Measurements from ENCODE around the gene CTDP1. TPM values are rescaled to one million over a fixed set of nuclear protein-coding genes. Genes with fewer than 3 reads are reported as not detected.

CTDP1 gene
- total RNA-seq, 1 experiment from 2014 or later = 20.3 TPM

DNA sequence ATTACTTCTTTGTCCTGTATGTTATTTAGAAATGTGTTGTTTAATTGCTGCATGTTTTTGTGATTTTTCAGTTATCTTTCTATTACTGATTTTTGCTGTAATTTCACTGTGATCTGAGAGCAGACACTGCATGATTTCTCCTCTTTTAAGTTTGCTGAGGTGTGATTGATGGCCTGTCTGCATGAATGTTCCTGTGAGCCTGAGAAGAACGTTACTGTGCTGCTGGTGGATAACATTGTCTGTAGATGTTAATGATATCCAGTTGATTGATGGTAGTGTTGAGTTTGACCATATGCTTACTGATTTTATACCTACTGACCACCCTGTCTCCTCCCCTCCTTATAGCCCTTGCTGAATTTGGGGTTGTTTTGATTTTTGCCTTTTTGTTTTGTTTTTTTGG is 80.7 kb downstream of the CTDP1 start:
- no peaks in the 10 kb centered on the region for H3K9me3 Mint-ChIP-seq (ENCODE audit: unreplicated experiment)
- no peak overlapping the region for H3K4me3 Mint-ChIP-seq (ENCODE audit: unreplicated experiment)
- peaks cover 12% of the 10 kb centered on the region for H3K36me3 Mint-ChIP-seq (ENCODE audit: insufficient read depth, unreplicated experiment)
- TF ChIP-seq, protein P1, sequence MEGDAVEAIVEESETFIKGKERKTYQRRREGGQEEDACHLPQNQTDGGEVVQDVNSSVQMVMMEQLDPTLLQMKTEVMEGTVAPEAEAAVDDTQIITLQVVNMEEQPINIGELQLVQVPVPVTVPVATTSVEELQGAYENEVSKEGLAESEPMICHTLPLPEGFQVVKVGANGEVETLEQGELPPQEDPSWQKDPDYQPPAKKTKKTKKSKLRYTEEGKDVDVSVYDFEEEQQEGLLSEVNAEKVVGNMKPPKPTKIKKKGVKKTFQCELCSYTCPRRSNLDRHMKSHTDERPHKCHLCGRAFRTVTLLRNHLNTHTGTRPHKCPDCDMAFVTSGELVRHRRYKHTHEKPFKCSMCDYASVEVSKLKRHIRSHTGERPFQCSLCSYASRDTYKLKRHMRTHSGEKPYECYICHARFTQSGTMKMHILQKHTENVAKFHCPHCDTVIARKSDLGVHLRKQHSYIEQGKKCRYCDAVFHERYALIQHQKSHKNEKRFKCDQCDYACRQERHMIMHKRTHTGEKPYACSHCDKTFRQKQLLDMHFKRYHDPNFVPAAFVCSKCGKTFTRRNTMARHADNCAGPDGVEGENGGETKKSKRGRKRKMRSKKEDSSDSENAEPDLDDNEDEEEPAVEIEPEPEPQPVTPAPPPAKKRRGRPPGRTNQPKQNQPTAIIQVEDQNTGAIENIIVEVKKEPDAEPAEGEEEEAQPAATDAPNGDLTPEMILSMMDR (IDR thresholded peaks at IDR 0.05; ENCODE audit: unreplicated experiment) = no peak
- H3K27me3 Mint-ChIP-seq (ENCODE audit: insufficient read depth, unreplicated experiment) = peaks cover 2% of the 10 kb centered on the region
- no peak for DNase-seq (ENCODE audit: unreplicated experiment)
- no TSS peak for BruUV-seq (replicated peaks)
- ChIA-PET CTCF (interaction anchor here (0.6 kb wide), 1 partner anchor 16 kb away, joined by 3 read pairs; no protein-coding TSS in a partner anchor), POLR2A (no interaction called here)
- H3K4me1 Mint-ChIP-seq (ENCODE audit: insufficient read depth, unreplicated experiment) = no peaks in the 10 kb centered on the region
- intact Hi-C loops (cut with micrococcal nuclease) = no loop called here
- no peak overlapping the region for H3K27ac Mint-ChIP-seq (ENCODE audit: low read depth, unreplicated experiment)

DNA sequence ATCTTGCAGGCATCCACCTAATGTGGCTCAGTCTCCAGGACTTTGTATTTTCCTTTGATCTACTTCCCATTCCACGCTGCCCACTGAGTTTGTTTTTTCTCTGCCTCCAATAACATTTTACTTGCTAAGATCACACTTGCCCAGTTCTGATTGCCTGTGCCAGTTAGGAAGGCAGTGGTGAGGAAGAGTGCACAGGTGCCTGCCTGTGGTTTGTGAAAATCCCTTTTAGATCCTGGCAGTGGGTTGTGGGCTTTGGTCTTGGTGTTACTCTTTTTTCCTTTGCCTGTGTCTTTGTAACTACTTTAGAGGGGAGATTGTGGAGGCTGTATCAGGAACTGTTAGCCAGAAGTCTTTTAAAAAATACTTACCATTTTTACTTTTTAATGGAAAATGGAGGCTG is 81.3 kb downstream of the CTDP1 start:
- ChIA-PET CTCF (interaction anchor here (0.6 to 0.7 kb wide), 2 partner anchors 15 to 61 kb away, joined by 3 to 4 read pairs; no protein-coding TSS in a partner anchor), POLR2A (interaction anchor here (0.9 kb wide), 1 partner anchor 16 kb away, joined by 3 read pairs; no protein-coding TSS in a partner anchor)
- no peak for DNase-seq (ENCODE audit: unreplicated experiment)
- BruUV-seq (replicated peaks) = no TSS peak
- Mint-ChIP-seq H3K4me3 (ENCODE audit: unreplicated experiment) (no peak overlapping the region), H3K4me1 (ENCODE audit: insufficient read depth, unreplicated experiment) (no peaks in the 10 kb centered on the region), H3K9me3 (ENCODE audit: unreplicated experiment) (no peaks in the 10 kb centered on the region), H3K36me3 (ENCODE audit: insufficient read depth, unreplicated experiment) (peaks cover 6% of the 10 kb centered on the region), H3K27me3 (ENCODE audit: insufficient read depth, unreplicated experiment) (peaks cover 8% of the 10 kb centered on the region), H3K27ac (ENCODE audit: low read depth, unreplicated experiment) (no peak overlapping the region)
- TF ChIP-seq, protein P1 (IDR thresholded peaks at IDR 0.05; ENCODE audit: unreplicated experiment) = no peak
- intact Hi-C loops (cut with micrococcal nuclease) = no loop called here

DNA sequence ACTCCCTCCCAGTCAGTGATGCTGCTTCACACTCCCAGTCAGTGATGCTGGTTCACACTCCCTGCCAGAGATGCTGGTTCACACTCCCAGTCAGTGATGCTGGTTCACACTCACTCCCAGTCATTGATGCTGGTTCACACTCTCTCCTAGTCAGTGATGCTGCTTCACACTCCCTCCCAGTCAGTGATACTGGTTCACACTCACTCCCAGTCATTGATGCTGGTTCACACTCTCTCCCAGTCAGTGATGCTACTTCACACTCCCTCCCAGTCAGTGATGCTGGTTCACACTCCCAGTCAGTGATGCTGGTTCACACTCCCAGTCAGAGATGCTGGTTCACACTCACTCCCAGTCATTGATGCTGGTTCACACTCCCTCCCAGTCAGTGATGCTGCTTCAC is 83.8 kb downstream of the CTDP1 start:
- DNase-seq (ENCODE audit: unreplicated experiment) = no peak
- ChIA-PET POLR2A (no interaction called here), CTCF (no interaction called here)
- TF ChIP-seq, protein P1 (IDR thresholded peaks at IDR 0.05; ENCODE audit: unreplicated experiment) = no peak
- Mint-ChIP-seq H3K36me3 (ENCODE audit: insufficient read depth, unreplicated experiment) (no peaks in the 10 kb centered on the region), H3K27me3 (ENCODE audit: insufficient read depth, unreplicated experiment) (peaks cover 24% of the 10 kb centered on the region), H3K4me1 (ENCODE audit: insufficient read depth, unreplicated experiment) (no peaks in the 10 kb centered on the region), H3K27ac (ENCODE audit: low read depth, unreplicated experiment) (no peak overlapping the region), H3K4me3 (ENCODE audit: unreplicated experiment) (no peak overlapping the region), H3K9me3 (ENCODE audit: unreplicated experiment) (peaks cover 12% of the 10 kb centered on the region)
- intact Hi-C loops (cut with micrococcal nuclease) = no loop called here
- no TSS peak for BruUV-seq (replicated peaks)

DNA sequence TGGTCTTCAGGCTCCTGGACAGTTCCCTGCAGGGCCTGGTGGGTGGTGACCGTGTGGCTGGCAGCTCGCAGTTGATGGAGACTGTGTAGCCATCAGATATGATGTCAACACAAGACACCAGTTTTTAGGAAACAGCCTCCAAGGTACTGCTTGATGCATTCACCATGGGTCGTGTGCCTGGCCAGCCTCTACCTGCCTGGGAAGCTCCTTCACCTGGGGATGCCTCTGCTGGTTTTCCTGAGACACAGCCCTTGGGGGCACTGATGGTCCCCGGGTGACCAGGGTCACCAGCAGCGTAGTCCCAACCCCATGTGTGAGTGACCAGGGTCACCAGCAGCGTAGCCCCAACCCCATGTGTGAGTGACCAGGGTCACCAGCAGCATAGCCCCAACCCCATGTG is 84.5 kb downstream of the CTDP1 start:
- intact Hi-C loops (cut with micrococcal nuclease) = no loop called here
- peaks cover 24% of the 10 kb centered on the region for H3K27me3 Mint-ChIP-seq (ENCODE audit: insufficient read depth, unreplicated experiment)
- H3K27ac Mint-ChIP-seq (ENCODE audit: low read depth, unreplicated experiment) = no peak overlapping the region

More for the DNA sequence above, 84.5 kb downstream of the CTDP1 start:
- TF ChIP-seq, protein P1 (IDR thresholded peaks at IDR 0.05; ENCODE audit: unreplicated experiment) = no peak
- POLR2A ChIA-PET = no interaction called here
- peaks cover 12% of the 10 kb centered on the region for H3K9me3 Mint-ChIP-seq (ENCODE audit: unreplicated experiment)
- DNase-seq (ENCODE audit: unreplicated experiment) = no peak
- no peaks in the 10 kb centered on the region for H3K36me3 Mint-ChIP-seq (ENCODE audit: insufficient read depth, unreplicated experiment)
- no TSS peak for BruUV-seq (replicated peaks)
- CTCF ChIA-PET = no interaction called here
- no peak overlapping the region for H3K4me3 Mint-ChIP-seq (ENCODE audit: unreplicated experiment)
- H3K4me1 Mint-ChIP-seq (ENCODE audit: insufficient read depth, unreplicated experiment) = no peaks in the 10 kb centered on the region
